NCI-H1048 (cell line): ENCODE results near the gene STPG2.
"Not testable (repeated sequence)": the region's sequence is repeated elsewhere in the genome, so short reads cannot be mapped to it uniquely, and the experiment has no call there.

Experiments
- DNase-seq: peaks from one replicate; lab custom pipeline; 2025; lab: John Stamatoyannopoulos, UW

STPG2 gene

GRCh38 chr4:97942951-97943350 lies 200.3 kb downstream of the STPG2 start:
- no peak for DNase-seq

DNA sequence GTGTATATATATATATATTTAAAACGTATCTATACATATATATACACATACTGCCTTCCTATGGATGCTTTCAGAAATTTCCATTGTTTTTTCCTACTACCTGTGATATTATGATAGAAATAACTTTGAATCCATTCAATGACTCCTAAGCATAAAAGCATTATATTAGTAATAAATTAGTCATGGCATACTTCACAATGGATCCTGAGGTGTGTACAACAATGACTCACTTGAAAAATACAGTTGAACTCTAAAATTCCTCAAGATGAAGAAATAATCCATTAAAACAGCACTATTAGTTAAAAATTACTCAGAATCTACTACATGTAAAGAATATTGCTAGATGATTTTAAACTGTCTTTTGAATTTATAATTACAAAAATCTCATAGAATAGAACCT lies 201.1 kb downstream of the STPG2 start:
- DNase-seq = no peak

- no peak for DNase-seq
These were observed 205.1 kb downstream of the STPG2 start for GRCh38 chr4:97938141-97938540.

DNA sequence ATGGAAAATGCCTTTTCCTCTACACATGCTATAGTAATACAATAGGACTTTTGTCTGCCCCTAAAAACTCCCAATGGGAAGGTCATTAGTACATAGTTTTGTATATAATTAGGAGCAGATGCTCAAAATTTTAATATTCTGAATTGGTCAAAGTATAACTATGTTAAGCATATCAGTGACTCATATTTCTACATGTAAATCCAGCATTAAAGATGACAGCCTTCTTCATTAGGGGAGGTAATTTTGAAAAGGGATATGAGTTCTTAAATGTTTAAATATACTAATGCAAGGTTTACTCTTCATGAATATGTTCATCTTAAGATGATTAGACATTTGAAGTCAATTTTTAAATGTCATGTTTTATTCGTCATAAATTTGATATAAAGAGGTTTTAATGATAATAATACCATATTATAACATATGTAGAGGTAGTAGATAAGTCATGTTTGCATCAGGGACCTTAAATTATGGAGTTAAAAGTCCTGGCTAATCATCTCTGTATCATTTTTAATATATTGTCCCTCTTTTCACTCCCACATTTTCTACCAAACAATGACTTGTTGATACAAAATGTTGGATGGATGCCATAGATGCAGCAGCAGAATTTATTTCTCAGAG lies 218.8 kb downstream of the STPG2 start:
- DNase-seq = no peak

GRCh38 chr4:97923096-97923495 lies 220.2 kb downstream of the STPG2 start:
- no peak for DNase-seq

- no peak for DNase-seq
These were observed 226.2 kb downstream of the STPG2 start for GRCh38 chr4:97917115-97917514.

GRCh38 chr4:97912156-97912555 lies 231.1 kb downstream of the STPG2 start:
- no peak for DNase-seq

DNA sequence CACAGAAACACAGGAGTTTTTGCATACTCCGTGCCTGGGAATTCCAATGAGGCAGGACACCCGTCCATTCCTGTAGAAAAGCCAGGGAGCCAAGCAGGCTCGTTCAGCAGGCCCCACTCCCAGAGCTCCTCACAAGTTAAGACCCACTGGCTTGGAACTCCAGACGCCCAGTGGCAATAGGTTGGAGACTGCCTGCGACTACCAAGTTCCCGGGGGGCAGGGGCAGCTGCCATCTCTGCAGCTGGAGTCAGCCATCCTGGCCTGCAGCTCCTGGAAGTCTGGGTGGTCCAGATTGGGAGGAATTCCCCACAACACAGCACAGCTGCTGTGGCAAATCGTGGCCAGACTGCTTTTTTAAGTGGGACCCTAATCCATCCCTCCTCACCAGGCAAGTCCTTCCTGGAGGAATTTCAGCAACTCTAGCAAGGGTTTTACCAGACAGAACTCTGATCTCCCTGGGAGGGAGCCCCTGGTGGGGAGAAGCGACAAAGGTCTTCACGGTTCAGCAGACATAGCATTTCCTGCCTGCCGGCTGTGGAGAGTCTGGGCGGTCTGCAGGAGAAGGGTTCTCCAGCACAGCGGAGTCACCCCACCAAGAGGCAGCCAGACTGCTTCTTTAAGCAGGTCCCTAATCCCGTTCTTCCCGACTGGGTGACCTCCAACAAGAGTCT lies 231.9 kb downstream of the STPG2 start:
- DNase-seq = no peak

GRCh38 chr4:97910005-97910404 lies 233.3 kb downstream of the STPG2 start:
- DNase-seq = no peak

DNA sequence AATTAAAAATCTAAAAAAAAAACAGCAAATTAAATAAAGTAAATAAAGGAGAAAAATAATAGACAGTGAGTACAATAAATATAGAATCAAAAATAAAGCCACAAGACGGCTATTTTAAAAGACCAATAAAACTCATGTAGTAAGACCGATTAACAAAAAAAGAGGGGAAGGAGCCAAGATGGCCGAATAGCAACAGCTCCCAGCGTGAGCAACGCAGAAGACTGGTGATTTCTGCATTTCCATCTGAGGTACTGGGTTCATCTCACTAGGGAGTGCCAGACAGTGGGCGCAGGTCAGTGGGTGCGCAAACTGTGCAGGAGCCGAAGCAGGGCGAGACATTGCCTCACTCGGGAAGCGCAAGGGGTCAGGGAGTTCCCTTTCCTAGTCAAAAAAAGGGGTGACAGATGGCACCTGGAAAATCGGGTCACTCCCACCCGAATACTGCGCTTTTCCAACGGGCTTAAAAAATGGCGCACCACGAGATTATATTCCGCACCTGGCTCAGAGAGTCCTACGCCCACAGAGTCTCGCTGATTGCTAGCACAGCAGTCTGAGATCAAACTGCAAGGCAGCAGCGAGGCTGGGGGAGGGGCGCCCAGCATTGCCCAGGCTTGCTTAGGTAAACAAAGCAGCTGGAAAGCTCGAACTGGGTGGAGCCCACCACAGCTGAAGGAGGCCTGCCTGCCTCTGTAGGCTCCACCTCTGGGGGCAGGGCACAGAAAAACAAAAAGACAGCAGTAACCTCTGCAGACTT lies 239.7 kb downstream of the STPG2 start:
- DNase-seq = not testable (repeated sequence)

DNA sequence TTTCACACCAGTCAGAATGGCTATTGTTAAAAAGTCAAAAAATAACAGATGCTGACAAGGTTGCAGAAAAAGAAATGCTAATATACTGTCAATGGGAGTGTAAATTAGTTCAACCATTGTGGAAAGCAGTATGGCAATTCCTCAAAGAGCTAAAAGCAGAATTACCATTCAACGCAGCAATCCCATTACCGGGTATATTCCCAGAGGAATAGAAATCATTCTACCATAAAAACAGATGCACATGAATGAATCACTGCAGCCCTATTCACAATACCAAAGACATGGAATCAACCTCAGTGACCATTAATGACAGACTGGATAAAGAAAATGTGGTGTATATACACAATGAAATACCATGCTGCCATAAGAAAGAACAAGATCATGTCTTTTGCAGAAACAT lies 243.0 kb downstream of the STPG2 start:
- DNase-seq = no peak

- DNase-seq = peak; percentile 43
These were observed 250.5 kb downstream of the STPG2 start for GRCh38 chr4:97892592-97893266.

DNA sequence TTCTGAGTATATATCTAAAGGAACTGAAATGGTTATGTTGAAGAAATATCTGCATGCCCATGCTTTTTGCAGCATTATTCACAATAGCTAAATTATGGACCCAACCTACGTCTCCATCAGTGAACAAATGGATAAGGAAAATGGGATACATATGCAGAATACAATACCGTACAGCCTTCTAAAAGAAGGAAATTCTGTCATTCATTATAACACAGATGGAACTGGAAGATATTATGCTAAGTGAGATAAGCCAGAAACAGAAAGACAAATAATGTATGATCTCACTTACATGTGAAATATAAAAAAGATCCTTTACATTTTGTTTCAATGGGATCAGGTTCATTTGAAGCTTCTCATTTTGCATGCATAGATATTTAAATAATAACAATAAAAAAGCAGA lies 263.3 kb downstream of the STPG2 start:
- no peak for DNase-seq

DNA sequence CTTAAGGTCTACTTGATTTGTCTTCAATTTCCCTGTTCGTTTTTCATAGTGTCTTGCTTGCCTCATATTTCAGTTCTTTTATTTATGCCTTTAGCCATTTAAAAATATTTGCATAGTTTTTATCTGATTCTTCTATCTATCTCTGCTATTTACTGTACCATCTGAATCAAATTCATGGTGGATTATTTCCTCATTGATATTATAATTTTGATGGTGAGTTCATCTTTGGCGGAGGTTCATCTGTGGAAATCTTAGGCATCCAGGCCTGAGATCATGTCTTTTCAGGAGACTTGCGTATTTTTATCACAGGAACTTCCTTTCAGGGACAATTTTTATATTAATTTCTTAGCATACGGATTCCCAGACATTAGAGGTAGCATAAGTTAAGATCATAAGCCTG lies 275.2 kb downstream of the STPG2 start:
- DNase-seq = no peak

DNA sequence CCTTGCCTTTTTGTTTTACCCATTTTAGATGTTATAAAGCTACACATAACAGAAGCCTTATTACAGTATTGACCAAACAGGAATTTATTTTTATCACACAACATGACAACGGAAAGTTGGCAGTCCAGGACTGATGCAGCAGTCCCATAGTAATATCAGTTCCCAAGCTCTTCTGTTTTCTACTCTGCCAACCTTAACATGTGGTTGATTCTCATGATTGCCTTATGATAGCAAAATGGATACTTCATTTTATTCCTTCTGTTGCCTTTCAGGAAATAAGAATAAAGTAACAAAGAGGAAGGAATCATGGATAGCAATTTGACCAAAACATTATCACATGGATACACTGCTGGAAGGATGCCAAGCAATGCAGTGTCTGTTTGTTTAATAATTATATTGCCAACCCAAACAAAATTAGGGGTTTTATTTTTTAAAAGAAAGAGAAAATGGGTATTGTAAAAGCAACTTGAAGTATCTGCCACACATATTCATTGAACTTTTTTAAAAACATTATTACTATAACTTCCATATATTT lies 275.7 kb downstream of the STPG2 start:
- DNase-seq = no peak

- DNase-seq = no peak
These were observed 276.3 kb downstream of the STPG2 start for GRCh38 chr4:97866821-97867556.

DNA sequence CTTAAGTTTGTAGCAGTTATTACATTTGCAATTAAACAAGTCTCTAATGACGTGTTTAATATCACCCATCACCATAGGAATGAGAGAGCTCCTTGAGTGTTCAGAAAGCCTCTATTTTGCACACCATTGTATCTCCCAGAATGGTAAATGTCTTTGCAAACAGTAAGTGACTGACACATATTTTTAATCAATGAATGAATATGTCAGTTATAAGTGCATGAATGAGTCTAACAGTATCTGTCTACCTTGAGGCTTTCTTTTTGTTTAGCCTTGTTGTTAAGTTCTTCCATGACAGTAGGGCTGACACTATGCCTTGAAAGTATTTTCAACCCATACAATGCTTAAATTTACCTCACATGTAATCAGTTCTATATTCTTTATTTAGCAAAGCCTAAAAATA lies 292.2 kb downstream of the STPG2 start:
- DNase-seq = no peak

- DNase-seq = no peak
These were observed 297.5 kb downstream of the STPG2 start for GRCh38 chr4:97845758-97846157.

- no peak for DNase-seq
These were observed 301.8 kb downstream of the STPG2 start for GRCh38 chr4:97841512-97841911.

- DNase-seq = no peak
These were observed 306.6 kb downstream of the STPG2 start for GRCh38 chr4:97836662-97837061.

- DNase-seq = no peak
These were observed 314.6 kb downstream of the STPG2 start for GRCh38 chr4:97828646-97829045.

DNA sequence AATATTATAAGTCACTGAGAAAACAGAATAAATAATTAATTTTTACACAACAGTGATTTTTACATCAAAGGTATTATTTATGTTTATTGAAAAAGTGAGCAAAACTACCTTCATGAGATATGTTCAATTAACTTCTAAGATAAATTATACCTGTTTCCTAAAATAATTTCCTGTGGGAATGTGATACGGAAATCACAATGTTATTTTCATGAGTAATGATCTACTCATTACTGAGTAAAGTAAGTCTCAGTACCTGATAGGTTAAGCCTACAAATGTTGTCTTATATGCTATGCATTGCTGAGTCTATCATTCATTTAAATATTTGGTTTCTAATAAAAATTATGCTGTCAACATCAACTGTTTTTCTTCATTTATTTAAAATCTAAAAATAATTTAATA lies 324.0 kb downstream of the STPG2 start:
- DNase-seq = no peak
